Prostate gland (tissue), 2 donors: ENCODE measurements around the gene RFX2. TPM values are rescaled to one million over a fixed set of nuclear protein-coding genes. Genes with fewer than 3 reads are reported as not detected.
A peak's percentile ranks its signal among the peaks of the same experiment; 100 is the strongest.
"Not testable (repeated sequence)": the region's sequence is repeated elsewhere in the genome, so short reads cannot be mapped to it uniquely, and the experiment has no call there.

Source experiments
- DNase-seq: peaks from one replicate; pipeline ENCODE4 v3.0.0-alpha.2; 2019; ENCODE audit warnings: low spot score
- H3K27ac ChIP-seq, 2 donors: fragments of 200-600 bp; sonication (generic); 2 replicates each; pipeline ENCODE4 v1.5.1; 2017 to 2019
- H3K27me3 ChIP-seq: fragments of 200-600 bp; sonication (generic); replicated peaks from 2 replicates; pipeline ENCODE4 v1.5.1; 2019; ENCODE audit not compliant: insufficient read depth
- H3K36me3 ChIP-seq, 2 donors: fragments of 200-600 bp; sonication (generic); 1 replicate in 1 of 2; 2 replicates in 1 of 2; pipeline versions ENCODE4 v1.5.1 to v1.8.1; 2017 to 2019
- H3K4me1 ChIP-seq: fragments of 200-600 bp; sonication (generic); replicated peaks from 2 replicates; pipeline ENCODE4 v1.5.1; 2019
- H3K4me3 ChIP-seq, 2 donors: fragments of 200-600 bp; sonication (generic); 2 replicates each; pipeline ENCODE4 v1.5.1; 2017 to 2019
- H3K9me3 ChIP-seq: fragments of 200-600 bp; sonication (generic); 2 replicates; pipeline ENCODE4 v1.5.1; 2017
- POLR2A ChIP-seq: fragments of 450-650 bp; IDR thresholded peaks from one replicate; pipeline ENCODE4 v1.6.1; 2016; ENCODE audit warnings: antibody characterized with exemption, mild to moderate bottlenecking
- POLR2AphosphoS5 ChIP-seq: sonication (generic); formaldehyde crosslinking; IDR thresholded peaks from one replicate; pipeline ENCODE4 v1.6.1; 2017; ENCODE audit warnings: antibody characterized with exemption
- WGBS: methylation state at CpG from one replicate; pipeline ENCODE4 v1.1.5; 2018; 5-methylcytosine and 5-hydroxymethylcytosine counted together
- intact Hi-C: fragments of 100-400 bp; cut with DNase I; formaldehyde crosslinking; loops from one replicate; pipeline ENCODE4 v1.14.2; 2022
- total RNA-seq, 2 donors: library from RNA; depleted of rRNA; stranded (reverse); fragments of >200 nt; gene quantifications; one replicate each; pipeline ENCODE4 v1.1.0, GENCODE V29; 2016
- TF ChIP-seq, protein P1 (sequence below), 4 experiments: fragments of 200-600 bp in 2 of 4; fragments of 450-650 bp in 2 of 4; sonication (generic) in 2 of 4; IDR thresholded peaks; 1 replicate in 3 of 4; 2 replicates in 1 of 4; pipeline ENCODE4 v1.5.1; 2016 to 2019; ENCODE audit warnings: antibody characterized with exemption in 4 of 4, mild to moderate bottlenecking in 2 of 4, moderate library complexity in 2 of 4

The RFX2 gene
- total RNA-seq, 2 donors from 2014 or later: 13.4 to 25.3 TPM

DNA sequence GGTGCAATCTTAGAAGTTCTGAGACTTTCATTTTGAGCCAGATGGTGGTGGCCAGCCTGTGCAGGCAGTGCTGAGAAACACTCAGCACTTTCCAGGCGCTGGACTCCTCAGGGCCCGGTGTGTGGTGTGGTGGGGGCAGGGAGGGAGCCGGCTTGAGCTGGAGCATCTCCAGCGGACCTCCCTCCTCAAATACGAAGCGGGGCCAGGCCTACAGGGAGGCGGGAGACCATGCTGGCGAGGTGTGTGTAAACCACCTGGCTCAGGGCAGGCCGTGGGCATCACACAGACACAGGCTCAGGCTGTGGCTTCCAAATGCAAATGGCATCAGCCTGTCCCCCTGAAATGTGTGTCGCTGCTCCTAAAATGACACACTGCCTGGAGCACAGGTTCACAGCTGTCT lies 99.1 kb downstream of the RFX2 start:
- DNase-seq: no peak
- Histone ChIP-seq H3K27me3 (no peaks in the 10 kb centered on the region), H3K4me1 (no peaks in the 10 kb centered on the region), H3K4me3 (no peak overlapping the region), H3K9me3 (no peaks in the 10 kb centered on the region), H3K27ac (no peak overlapping the region), H3K36me3 (no peaks in the 10 kb centered on the region)
- intact Hi-C loops: no loop called here
- 41% methylated on average over 10 of the region's 10 CpGs for WGBS
- TF ChIP-seq POLR2AphosphoS5: peak; percentile 20
- no peak for TF ChIP-seq POLR2A

GRCh38 chr19:6010107-6010506 lies 100.2 kb downstream of the RFX2 start:
- TF ChIP-seq POLR2AphosphoS5 (no peak), POLR2A (no peak)
- TF ChIP-seq, protein P1, sequence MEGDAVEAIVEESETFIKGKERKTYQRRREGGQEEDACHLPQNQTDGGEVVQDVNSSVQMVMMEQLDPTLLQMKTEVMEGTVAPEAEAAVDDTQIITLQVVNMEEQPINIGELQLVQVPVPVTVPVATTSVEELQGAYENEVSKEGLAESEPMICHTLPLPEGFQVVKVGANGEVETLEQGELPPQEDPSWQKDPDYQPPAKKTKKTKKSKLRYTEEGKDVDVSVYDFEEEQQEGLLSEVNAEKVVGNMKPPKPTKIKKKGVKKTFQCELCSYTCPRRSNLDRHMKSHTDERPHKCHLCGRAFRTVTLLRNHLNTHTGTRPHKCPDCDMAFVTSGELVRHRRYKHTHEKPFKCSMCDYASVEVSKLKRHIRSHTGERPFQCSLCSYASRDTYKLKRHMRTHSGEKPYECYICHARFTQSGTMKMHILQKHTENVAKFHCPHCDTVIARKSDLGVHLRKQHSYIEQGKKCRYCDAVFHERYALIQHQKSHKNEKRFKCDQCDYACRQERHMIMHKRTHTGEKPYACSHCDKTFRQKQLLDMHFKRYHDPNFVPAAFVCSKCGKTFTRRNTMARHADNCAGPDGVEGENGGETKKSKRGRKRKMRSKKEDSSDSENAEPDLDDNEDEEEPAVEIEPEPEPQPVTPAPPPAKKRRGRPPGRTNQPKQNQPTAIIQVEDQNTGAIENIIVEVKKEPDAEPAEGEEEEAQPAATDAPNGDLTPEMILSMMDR (IDR thresholded peaks at IDR 0.05): no peak
- Histone ChIP-seq H3K27ac (no peak overlapping the region), H3K9me3 (no peaks in the 10 kb centered on the region), H3K4me3 (no peak overlapping the region), H3K27me3 (no peaks in the 10 kb centered on the region), H3K4me1 (no peaks in the 10 kb centered on the region), H3K36me3 (no peaks in the 10 kb centered on the region)
- WGBS: 95% methylated on average over 16 of the region's 16 CpGs
- DNase-seq: no peak
- intact Hi-C loops: no loop called here

DNA sequence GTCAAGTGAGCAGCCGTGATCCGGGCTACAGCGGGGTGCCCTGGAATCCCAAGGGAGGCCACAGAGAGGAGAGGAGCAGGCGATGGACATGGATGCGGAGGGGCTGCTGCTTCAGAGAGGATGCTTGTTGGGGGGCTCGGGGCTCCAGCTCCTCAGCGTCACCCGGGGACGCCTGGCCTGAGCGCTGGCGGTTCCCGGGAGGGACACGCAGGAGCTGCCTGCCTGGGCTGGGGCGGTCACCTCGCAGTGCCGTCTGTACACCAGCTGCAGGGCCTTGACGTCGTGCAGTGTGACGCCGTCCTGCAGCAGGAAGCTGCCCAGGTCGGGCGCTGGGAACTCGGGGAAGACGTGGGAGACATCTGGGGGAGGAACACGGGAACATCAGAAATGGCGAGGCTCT lies 102.4 kb downstream of the RFX2 start:
- Histone ChIP-seq H3K4me3 (no peak overlapping the region), H3K36me3 (no peaks in the 10 kb centered on the region), H3K9me3 (no peaks in the 10 kb centered on the region), H3K27ac (no peak overlapping the region), H3K27me3 (no peaks in the 10 kb centered on the region), H3K4me1 (no peaks in the 10 kb centered on the region)
- TF ChIP-seq POLR2A (no peak), POLR2AphosphoS5 (no peak)
- TF ChIP-seq, protein P1 (IDR thresholded peaks at IDR 0.05): no peak
- no peak for DNase-seq
- intact Hi-C loops: no loop called here
- 88% methylated on average over 26 of the region's 26 CpGs for WGBS

GRCh38 chr19:6006896-6007295 lies 103.4 kb downstream of the RFX2 start:
- Histone ChIP-seq H3K36me3 (no peaks in the 10 kb centered on the region), H3K27ac (no peak overlapping the region), H3K27me3 (no peaks in the 10 kb centered on the region), H3K9me3 (no peaks in the 10 kb centered on the region), H3K4me1 (no peaks in the 10 kb centered on the region), H3K4me3 (no peak overlapping the region)
- 90% methylated on average over 19 of the region's 20 CpGs for WGBS
- no peak for TF ChIP-seq POLR2A
- TF ChIP-seq, protein P1 (IDR thresholded peaks at IDR 0.05): no peak
- TF ChIP-seq POLR2AphosphoS5: no peak
- intact Hi-C loops: no loop called here
- DNase-seq: no peak

- H3K27ac ChIP-seq, H3K27me3 ChIP-seq, H3K4me3 ChIP-seq, H3K36me3 ChIP-seq, intact Hi-C loops, H3K4me1 ChIP-seq, H3K9me3 ChIP-seq, DNase-seq: not testable (repeated sequence)
- 92% methylated on average over 7 of the region's 7 CpGs for WGBS
Measured at GRCh38 chr19:6006070-6006446, 104.2 kb downstream of the RFX2 start.

- intact Hi-C loops: no loop called here
- no peaks in the 10 kb centered on the region for H3K36me3 ChIP-seq
- no peaks in the 10 kb centered on the region for H3K9me3 ChIP-seq
- DNase-seq: no peak
- no peaks in the 10 kb centered on the region for H3K4me1 ChIP-seq
- H3K27me3 ChIP-seq: no peaks in the 10 kb centered on the region
- TF ChIP-seq, protein P1 (IDR thresholded peaks at IDR 0.05): no peak
- TF ChIP-seq POLR2A (no peak), POLR2AphosphoS5 (no peak)
- WGBS: 84% methylated on average over 18 of the region's 18 CpGs
- H3K4me3 ChIP-seq: no peak overlapping the region
- no peak overlapping the region for H3K27ac ChIP-seq
Measured at GRCh38 chr19:6005321-6006069, 104.8 kb downstream of the RFX2 start.
